DMS114 treated with DMSO at 0.1 percent for 48 hours (cell line): Measurements from ENCODE around the gene ACP6.
"Not testable (repeated sequence)": the region's sequence is repeated elsewhere in the genome, so short reads cannot be mapped to it uniquely, and the experiment has no call there.

ENCODE experiments used
- DNase-seq: peaks from one replicate; lab custom pipeline; 2025; ENCODE audit not compliant: unreplicated experiment; lab: John Stamatoyannopoulos, UW

Gene ACP6

DNA sequence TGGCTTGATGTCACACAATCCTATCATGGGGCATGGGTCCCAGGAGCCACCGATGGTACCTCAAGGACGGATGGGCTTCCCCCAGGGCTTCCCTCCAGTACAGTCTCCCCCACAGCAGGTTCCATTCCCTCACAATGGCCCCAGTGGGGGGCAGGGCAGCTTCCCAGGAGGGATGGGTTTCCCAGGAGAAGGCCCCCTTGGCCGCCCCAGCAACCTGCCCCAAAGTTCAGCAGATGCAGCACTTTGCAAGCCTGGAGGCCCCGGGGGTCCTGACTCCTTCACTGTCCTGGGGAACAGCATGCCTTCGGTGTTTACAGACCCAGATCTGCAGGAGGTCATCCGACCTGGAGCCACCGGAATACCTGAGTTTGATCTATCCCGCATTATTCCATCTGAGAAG lies 46.3 kb downstream of the ACP6 start:
- no peak for DNase-seq

DNA sequence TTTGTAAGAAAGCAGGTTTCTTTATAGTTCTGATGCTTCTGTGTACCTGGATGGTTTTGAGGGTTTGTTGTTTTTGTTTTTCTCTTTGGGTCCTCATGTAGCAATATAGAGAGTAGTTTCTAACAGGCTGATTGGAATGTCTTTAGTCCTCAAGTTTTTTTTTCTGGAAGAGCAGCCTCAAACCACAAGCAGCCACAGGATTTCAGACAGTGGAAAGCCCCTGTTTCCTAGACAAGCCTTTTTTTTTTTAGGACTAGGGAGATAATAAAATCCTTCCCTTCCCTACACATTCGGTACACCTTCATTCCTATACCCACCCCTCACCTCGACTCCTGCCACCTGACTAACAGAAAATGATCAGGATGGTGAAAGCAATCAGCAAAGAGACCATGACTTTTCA lies 47.6 kb downstream of the ACP6 start:
- no peak for DNase-seq

DNA sequence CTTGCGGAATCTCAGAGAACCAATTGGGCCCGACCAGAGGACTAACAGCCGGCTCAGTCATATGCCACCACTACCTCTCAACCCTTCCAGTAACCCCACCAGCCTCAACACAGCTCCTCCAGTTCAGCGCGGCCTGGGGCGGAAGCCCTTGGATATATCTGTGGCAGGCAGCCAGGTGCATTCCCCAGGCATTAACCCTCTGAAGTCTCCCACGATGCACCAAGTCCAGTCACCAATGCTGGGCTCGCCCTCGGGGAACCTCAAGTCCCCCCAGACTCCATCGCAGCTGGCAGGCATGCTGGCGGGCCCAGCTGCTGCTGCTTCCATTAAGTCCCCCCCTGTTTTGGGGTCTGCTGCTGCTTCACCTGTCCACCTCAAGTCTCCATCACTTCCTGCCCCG lies 49.8 kb downstream of the ACP6 start:
- DNase-seq: no peak

DNA sequence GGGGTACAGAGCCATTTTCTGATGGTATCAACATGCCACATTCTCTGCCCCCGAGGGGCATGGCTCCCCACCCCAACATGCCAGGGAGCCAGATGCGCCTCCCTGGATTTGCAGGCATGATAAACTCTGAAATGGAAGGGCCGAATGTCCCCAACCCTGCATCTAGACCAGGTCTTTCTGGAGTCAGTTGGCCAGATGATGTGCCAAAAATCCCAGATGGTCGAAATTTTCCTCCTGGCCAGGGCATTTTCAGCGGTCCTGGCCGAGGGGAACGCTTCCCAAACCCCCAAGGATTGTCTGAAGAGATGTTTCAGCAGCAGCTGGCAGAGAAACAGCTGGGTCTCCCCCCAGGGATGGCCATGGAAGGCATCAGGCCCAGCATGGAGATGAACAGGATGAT lies 50.6 kb downstream of the ACP6 start:
- DNase-seq: no peak

DNA sequence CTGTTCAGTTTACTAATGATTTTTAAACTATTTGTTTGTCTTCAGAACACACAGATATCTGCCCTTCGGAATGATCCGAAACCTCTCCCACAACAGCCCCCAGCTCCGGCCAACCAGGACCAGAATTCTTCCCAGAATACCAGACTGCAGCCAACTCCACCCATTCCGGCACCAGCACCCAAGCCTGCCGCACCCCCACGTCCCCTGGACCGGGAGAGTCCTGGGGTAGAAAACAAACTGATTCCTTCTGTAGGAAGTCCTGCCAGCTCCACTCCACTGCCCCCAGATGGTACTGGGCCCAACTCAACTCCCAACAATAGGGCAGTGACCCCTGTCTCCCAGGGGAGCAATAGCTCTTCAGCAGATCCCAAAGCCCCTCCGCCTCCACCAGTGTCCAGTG lies 51.6 kb downstream of the ACP6 start:
- DNase-seq: no peak

DNA sequence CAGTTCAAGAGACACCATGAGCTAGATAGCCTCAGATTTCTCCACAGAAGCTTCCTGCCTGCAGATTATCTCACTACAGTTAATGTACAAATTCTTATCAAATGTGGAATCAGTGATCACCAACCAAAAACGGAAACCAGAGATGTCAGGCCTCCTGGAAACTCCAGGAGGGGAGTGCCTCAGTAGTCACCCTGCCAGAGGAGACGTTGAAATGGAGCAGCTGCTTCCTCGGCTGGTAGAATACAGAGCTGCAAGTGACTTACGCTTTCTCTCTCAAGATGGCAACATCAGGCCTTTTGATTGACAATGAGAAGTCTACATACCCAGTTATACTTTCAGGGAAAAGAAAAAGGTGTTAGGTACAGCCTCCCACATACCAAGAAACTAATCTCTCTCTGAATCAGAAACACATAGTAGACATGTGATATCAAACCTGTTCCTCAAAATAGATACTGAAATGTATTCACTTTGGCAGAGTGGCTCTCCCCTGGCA lies 52.2 kb downstream of the ACP6 start:
- no peak for DNase-seq

DNA sequence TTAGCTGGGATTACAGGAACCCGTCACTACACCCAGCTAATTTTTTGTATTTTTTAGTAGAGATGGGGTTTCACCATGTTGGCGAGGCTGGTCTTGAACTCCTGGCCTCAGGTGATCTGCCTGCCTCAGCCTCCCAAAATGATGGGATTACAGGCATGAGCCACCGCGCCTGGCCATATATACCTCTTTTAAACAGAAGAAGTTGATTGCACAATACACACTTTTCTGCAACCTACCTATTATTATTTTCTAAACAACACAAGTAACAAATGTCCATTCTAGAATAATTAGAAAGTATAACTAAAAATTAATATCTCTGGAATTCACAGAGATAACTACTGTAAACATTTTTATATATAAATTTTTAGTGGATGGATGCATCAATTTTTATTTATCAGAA lies 55.4 kb downstream of the ACP6 start:
- not testable (repeated sequence) for DNase-seq

DNA sequence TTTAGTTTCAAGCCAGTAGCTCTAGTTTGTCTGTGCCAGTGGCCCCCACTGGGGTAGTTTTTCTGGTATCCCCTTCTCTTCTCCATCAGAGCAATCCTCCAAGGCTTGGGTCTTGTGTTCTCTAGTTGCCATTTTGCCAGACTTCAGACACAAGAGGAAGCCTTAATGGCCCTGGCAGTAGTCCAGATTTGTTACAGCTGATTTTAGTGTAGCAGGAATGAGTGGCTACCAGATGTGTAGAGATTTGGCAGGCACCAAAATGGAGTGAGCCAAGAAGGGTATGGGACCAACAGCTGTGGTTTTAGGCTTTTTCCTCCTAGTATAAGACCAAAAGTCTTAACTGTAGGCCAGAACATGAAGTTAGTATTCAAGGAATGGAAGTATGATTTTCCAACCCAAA lies 56.8 kb downstream of the ACP6 start:
- no peak for DNase-seq

DNA sequence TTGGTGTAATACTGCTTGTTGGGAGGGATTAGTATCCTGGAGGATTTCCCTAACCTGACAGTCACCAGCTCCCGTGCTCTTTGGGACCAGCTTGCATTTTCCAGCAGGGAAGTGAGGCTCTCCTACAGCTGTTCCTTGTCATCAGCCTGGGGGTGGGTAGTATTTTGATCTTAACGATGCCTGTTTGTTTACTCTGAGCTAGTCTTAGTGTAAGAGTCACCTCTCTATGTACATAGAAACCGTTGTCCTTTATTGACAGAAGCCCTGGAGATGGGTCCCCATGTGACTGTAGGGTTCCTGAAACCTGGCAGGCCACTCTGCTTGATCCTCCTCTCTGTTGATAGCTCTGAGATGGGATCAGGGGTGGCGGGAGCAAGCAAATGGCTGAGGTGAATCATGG lies 58.0 kb downstream of the ACP6 start:
- DNase-seq: no peak

DNA sequence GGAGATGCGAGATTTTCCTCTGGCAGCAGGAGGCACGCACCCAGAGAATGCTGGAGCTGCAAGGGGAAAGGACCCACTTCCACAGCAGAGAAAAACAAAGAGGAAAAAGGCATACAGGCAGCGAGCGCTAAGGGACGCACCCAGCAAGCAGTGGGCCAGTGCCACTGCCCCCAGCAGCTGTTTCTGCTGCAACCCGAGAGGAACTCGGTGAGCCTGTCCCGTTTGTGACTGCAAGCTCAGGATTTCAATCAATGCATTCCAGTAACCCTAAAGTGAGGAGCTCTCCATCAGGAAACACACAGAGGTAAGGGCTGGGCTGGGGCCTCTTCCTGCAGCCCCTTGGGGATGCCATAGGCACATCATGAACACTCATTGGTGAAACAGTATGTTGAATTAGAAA lies 58.7 kb downstream of the ACP6 start:
- DNase-seq: no peak

DNA sequence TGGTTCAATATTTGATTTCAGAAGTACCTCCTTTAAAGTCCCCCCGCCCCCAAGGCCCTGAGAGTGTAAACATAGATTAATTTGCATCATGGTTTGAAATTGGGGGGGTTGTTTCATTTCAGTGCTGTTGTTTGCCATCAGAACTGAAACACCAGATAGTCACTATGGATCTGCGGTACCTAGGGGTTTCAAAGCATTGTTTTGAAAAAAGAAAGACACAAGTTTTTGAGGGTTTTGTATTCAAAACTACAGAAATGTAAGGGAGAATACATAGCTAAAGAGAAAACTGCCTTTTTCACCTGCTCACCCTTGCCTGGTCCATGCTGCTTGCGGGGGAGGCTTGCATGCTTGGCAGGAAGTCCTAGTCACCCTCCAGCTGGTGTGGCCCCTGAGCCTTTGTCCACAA lies 59.3 kb downstream of the ACP6 start:
- no peak for DNase-seq

DNA sequence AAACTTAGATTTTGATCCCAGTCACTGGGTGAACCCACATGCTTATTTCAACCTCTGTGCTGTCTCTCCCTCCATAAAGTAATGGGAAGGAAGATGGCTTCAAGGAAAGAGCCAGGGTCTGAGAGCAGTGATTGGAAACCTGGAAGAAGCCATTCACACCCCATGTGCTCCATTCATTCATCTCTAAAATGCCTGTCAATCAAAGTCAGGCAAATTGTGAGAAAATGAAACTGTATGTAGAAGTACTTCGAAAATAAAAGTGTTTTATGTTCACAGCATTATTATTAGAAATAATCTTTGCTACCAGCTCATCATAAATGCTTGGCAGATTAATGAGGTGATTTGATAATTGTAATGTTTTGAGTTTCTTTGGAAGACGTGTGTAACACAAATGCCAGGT lies 61.0 kb downstream of the ACP6 start:
- DNase-seq: no peak

DNA sequence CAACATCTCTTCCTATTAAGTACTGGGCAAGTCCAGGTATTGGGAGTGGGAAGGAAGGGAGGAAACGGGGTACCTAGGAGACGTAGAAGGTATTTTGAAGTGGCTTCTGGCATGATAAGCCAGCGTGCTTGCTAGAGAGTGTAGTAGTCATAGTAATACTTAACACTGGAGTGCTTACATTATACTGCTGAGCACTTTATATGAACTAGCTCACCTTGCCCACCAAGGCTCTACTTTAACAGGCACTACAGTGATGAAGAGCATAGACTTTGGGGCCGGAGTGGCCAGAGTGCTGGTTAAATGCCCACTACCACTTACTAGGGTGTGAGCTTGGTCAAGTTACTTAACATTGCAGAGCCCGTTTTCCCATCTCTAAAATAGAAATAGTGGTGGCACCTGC lies 61.7 kb downstream of the ACP6 start:
- no peak for DNase-seq

DNA sequence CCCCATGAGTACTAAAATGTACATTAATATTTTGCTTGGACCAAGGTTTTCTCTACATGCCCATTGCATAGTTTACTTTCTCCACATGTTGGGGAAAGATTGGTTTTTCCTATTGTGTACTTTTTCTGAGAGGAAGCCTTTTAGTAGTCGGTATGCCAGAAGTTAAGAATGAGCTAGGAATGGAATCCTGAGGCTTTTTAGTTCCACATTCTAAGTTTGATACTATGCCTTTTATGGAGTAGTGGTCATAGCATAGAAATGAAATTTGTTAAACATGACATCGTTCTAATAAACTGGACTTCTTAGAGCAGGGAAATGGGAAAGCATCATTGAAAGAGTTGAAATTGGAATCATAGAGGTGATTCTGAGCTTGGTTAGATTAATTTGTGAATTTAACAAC lies 64.7 kb downstream of the ACP6 start:
- DNase-seq: no peak

DNA sequence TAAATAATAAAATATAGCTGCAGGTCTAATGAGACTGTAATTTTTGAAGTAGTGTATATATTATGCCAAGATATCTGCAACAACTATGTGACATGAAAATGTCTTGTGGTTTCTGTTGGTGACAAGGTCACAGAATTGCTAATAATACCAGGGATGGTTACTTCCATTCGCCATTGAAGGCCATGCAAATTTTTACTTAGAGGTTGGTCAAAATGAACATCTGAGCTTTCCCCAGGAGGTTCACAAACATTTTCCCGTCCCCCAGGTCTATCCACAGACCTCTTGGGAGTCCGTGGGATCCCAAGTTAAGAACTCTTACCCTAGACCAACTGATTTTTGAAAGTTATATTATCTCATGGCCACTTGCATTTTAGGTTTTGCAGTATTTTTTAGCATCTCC lies 66.3 kb downstream of the ACP6 start:
- no peak for DNase-seq

DNA sequence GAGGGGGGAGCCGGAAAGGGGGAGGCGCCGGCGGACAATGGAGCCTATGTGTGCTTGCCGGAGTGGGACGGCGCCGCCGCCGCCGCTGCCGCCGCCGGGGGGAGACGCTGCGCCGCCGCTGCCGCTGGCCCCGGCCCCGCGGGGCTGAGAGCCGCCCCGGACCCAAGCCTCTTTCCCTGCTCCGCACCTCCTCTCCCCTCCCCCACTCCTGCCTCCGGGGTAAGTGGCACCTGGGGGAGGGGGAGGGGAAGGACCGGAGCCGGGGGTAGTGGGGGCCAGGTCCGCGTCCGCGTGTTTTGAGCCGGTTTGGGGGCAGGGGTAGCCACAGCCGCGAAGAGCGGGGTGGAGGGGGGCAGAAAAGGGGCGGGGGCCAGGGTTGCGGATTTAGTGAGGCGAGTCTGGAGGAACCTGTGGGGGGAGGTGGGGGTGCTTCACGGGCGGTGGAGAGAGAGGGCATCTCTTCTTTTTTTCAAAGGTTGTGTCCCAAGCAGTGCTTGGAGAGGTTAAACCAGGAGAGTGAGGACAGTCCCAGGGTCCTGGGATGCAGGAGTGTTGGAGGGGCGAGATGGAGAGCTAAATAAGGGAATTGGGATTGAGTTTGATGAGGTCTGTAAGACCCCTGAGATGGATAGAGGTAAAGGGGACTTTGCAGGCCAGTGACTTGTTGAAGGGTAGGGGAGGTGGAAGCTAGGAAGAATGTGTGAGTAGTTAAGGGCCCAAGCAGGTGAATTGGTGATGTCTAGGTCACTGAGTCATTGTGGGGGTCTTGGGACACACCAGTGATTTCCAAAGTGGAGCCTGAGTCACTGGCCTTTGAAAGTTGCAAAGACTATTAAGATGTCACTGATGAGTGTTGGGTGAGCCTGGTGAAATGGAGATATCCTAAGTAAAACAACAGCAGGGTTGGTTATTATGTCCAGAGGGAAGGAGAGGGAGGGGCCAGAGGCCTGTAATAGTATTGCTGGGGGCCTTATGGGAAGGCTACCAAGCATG lies 69.9 kb downstream of the ACP6 start:
- DNase-seq: no peak

DNA sequence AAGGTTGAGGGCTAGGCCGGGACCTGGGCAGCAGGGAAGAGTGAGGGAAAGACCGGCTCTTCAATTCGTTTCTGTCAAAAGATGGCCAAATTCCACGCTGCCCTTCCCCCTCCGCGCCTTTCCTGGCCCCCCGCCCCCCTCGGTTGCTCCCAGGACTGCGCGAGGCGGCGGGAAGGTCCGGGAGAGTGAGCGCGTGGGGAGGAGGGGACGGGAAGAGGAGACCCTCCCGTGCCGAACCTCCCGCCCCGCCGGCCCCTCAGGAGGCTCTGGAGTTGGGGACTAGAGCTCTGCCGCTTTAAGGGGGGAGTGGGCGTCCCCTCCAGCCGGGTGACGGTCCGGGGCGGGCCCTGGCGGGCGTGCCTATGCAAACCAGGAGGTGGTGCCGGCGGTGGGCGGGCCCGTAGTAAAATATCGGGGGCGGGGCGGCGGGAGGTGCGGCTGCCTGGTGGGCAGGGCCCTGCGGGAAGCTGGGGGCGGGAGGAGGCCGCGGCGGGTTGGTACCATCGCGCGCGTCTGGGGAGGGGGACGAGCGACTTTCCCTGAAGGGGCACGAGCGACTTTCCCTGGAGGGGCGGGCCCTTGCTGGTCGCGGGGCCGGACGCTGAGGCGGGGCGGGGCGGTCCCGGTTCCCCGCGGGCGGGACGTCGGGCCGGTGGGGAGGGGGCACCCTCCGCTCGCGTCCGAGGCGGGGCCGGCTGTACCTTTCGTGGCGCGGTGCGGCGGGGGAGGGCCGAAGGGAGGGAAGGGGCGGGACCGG lies 70.8 kb downstream of the ACP6 start:
- DNase-seq: peak; percentile 94

DNA sequence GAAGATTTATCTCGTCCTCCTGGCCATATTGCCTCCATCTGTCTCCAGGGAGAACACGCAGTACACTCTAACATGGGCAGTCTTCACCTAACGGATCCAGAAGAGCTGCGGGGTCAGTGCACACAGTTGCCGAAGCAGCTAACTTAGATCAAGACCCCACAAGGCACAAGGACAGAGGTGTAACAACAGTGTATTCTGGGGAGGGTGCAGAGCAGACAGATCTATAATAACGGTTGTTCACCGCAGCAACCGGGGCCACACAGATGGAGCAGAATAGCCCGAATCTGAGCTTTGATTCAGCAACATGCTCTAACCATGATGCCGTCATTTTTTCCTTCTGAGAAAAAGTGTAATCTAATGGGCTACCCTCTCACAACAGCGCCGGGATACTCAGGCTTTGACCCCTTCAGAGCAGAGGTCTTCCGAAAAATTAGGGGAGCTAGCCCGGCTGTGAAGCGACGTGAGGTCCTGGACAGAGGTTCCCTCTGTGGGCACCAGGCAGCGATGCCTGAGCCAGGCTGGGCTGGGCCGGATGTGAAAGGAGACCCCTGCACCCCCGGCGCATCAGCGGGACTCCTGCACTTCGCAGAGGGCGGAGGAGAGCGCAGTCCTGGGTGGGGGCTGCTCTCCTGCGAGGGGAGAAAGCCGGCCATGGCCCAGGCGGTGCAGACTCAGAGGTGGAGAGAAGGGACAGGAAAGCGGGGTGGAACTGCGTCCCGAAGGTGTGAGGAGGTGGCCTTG lies 71.5 kb downstream of the ACP6 start:
- DNase-seq: peak; percentile 53

DNA sequence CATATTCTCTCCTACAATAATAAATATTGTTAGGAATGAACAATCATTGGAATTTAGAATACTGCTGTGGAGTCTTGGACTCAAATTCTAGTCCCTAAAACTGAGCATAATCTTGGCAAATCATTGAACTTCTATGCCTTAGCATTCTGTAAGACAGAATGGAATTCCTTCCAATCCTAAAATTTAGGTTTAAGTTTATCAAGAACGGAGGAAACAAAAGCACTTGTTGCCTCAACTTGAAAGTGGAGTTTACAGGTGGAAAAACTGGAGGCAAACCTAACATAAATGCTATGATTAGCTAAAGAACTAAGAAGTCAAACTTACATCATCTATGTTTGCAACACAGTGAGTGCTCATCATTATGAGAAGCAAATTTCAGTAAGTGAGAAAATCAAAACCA lies 73.3 kb downstream of the ACP6 start:
- no peak for DNase-seq
